Mesenchymal stem cell (in vitro differentiated cells and primary cell): ENCODE data around the gene CARD16.
"Not testable (repeated sequence)": the region's sequence is repeated elsewhere in the genome, so short reads cannot be mapped to it uniquely, and the experiment has no call there.

ENCODE experiments used
- DNase-seq: peaks from one replicate; pipeline ENCODE4 v3.0.0-alpha.2; 2013
- H2AFZ ChIP-seq: one replicate; pipeline ENCODE4 v1.6.1; 2013; ENCODE audit warnings: low read depth, mild to moderate bottlenecking, control low read depth, inconsistent platforms, low read length, moderate library complexity
- H2AK5ac ChIP-seq: 2 replicates; pipeline ENCODE4 v1.6.1; 2013; ENCODE audit warnings: low read length, moderate library complexity, mild to moderate bottlenecking, inconsistent platforms; ENCODE audit not compliant: severe bottlenecking
- H2BK120ac ChIP-seq: one replicate; pipeline ENCODE4 v1.6.1; 2013; ENCODE audit warnings: low read depth, mild to moderate bottlenecking, inconsistent platforms, low read length, moderate library complexity
- H2BK12ac ChIP-seq, 2 experiments: one replicate each; pipeline ENCODE4 v1.6.1; 2013; ENCODE audit warnings: inconsistent platforms in 2 of 2, low read length in 2 of 2, mild to moderate bottlenecking in 2 of 2, moderate library complexity in 2 of 2, control low read depth in 1 of 2
- H2BK15ac ChIP-seq: one replicate; pipeline ENCODE4 v1.6.1; 2013; ENCODE audit warnings: mild to moderate bottlenecking, low read depth, inconsistent platforms; ENCODE audit not compliant: poor library complexity, severe bottlenecking
- H2BK5ac ChIP-seq: 2 replicates; pipeline ENCODE4 v1.6.1; 2013; ENCODE audit warnings: low read depth, mild to moderate bottlenecking, low read length, control low read depth, inconsistent platforms; ENCODE audit not compliant: poor library complexity, severe bottlenecking
- H3K14ac ChIP-seq, 2 experiments: one replicate each; pipeline ENCODE4 v1.6.1; 2013; ENCODE audit warnings: inconsistent platforms in 2 of 2, low read length in 2 of 2, control low read depth in 1 of 2, mild to moderate bottlenecking in 1 of 2, moderate library complexity in 1 of 2
- H3K18ac ChIP-seq, 2 experiments: one replicate each; pipeline ENCODE4 v1.6.1; 2013; ENCODE audit warnings: inconsistent platforms in 2 of 2, low read length in 2 of 2, control low read depth in 1 of 2, low read depth in 1 of 2, mild to moderate bottlenecking in 1 of 2
- H3K23ac ChIP-seq, 2 experiments: one replicate each; pipeline ENCODE4 v1.6.1; 2013; ENCODE audit warnings: inconsistent platforms in 2 of 2, low read length in 2 of 2, mild to moderate bottlenecking in 2 of 2, moderate library complexity in 2 of 2, control low read depth in 1 of 2
- H3K27ac ChIP-seq: 2 replicates; pipeline ENCODE4 v1.5.1; 2013; ENCODE audit warnings: mild to moderate bottlenecking, moderate library complexity, low read length, control low read depth, inconsistent platforms; ENCODE audit not compliant: poor library complexity, severe bottlenecking
- H3K27me3 ChIP-seq, 2 experiments: 2 replicates each; pipeline versions ENCODE4 v1.6.1 to v1.7.0; 2013; ENCODE audit warnings: low read length in 2 of 2, mild to moderate bottlenecking in 2 of 2, moderate library complexity in 2 of 2, control low read depth in 1 of 2, inconsistent platforms in 1 of 2; ENCODE audit not compliant: control insufficient read depth in 1 of 2, insufficient read depth in 1 of 2
- H3K36me3 ChIP-seq, 2 experiments: 2 replicates each; pipeline versions ENCODE4 v1.6.1 to v1.7.0; 2013; ENCODE audit warnings: low read length in 2 of 2, control low read depth in 1 of 2, inconsistent platforms in 1 of 2, low read depth in 1 of 2, mild to moderate bottlenecking in 1 of 2; ENCODE audit not compliant: insufficient read depth in 2 of 2, control insufficient read depth in 1 of 2
- H3K4ac ChIP-seq, 2 experiments: one replicate each; pipeline ENCODE4 v1.6.1; 2013; ENCODE audit warnings: inconsistent platforms in 2 of 2, low read length in 2 of 2, mild to moderate bottlenecking in 2 of 2, moderate library complexity in 2 of 2, control low read depth in 1 of 2, low read depth in 1 of 2
- H3K4me1 ChIP-seq: 2 replicates; pipeline ENCODE4 v1.6.1; 2013; ENCODE audit warnings: low read depth, low read length, control low read depth; ENCODE audit not compliant: control insufficient read depth, insufficient read depth
- H3K4me2 ChIP-seq: 2 replicates; pipeline ENCODE4 v1.6.1; 2013; ENCODE audit warnings: low read length, mild to moderate bottlenecking, inconsistent platforms; ENCODE audit not compliant: poor library complexity, severe bottlenecking
- H3K4me3 ChIP-seq, 2 experiments: 2 replicates each; pipeline versions ENCODE4 v1.5.1 to v1.7.0; 2013; ENCODE audit warnings: low read length in 2 of 2, mild to moderate bottlenecking in 2 of 2, control low read depth in 1 of 2, low read depth in 1 of 2; ENCODE audit not compliant: insufficient read depth in 1 of 2
- H3K79me1 ChIP-seq: replicated peaks from 2 replicates; pipeline ENCODE4 v1.6.1; 2013; ENCODE audit warnings: mild to moderate bottlenecking, control low read depth, low read length, inconsistent platforms; ENCODE audit not compliant: poor library complexity, severe bottlenecking
- H3K9ac ChIP-seq: 2 replicates; pipeline ENCODE4 v1.7.0; 2013; ENCODE audit warnings: mild to moderate bottlenecking, low read length, moderate library complexity
- H3K9me3 ChIP-seq: 2 replicates; pipeline ENCODE4 v1.7.0; 2013; ENCODE audit warnings: mild to moderate bottlenecking, low read length; ENCODE audit not compliant: control insufficient read depth
- H4K8ac ChIP-seq: one replicate; pipeline ENCODE4 v1.6.1; 2013; ENCODE audit warnings: inconsistent platforms, mild to moderate bottlenecking, low read length, moderate library complexity
- H4K91ac ChIP-seq: one replicate; pipeline ENCODE4 v1.6.1; 2013; ENCODE audit warnings: mild to moderate bottlenecking, low read length, inconsistent platforms
- WGBS: methylation state at CpG from one replicate; pipeline ENCODE4 v1.1.7; 2013; ENCODE audit warnings: mixed read lengths; 5-methylcytosine and 5-hydroxymethylcytosine counted together

The CARD16 gene

DNA sequence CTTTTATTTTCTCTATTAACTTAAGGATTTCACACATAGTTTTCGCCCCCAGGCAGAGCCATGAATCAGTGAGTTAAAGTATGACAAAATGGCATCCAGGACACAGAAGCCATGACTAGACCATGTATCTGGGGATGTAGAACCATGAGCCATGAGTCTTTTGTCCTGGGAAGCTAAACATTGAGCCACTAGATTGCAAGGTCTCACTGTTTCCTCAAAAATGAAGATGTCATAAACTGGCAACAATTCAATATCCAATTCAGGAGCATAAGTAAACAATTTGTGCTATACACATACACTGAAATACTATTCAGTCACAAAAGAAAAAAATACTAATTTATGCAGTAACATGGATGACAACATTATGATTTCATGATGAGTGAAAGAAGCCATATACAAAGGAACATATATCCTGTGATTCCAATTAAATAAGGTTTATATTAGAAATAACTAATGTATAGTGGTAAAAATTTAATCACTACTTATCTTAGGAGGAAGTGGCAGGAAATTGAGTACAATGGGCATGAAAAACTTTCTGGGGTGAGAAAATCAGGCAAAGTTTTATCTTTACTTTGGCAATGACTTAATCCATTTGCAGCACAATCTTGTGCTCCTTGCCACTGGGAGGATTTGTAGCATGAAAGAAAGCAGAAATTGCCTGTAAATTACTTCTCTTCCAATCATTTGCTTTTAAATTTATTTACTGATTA, 28.5 kb upstream of the CARD16 start:
- no peak overlapping the region for H3K4me3 ChIP-seq
- H2AFZ ChIP-seq, result no peak overlapping the region
- no peak overlapping the region for H2BK5ac ChIP-seq
- H3K14ac ChIP-seq, result no peak overlapping the region
- H3K23ac ChIP-seq, result no peak overlapping the region
- no peak overlapping the region for H2BK12ac ChIP-seq
- no peak for DNase-seq
- 92% methylated on average over 1 of the region's 1 CpG for WGBS
- H3K18ac ChIP-seq, result no peak overlapping the region
- H3K4ac ChIP-seq, result no peak overlapping the region
- no peak overlapping the region for H3K4me2 ChIP-seq
- H4K8ac ChIP-seq, result no peak overlapping the region
- no peak overlapping the region for H2BK120ac ChIP-seq
- no peak overlapping the region for H2BK15ac ChIP-seq
- H4K91ac ChIP-seq, result no peak overlapping the region
- H3K4me1 ChIP-seq, result no peaks in the 10 kb centered on the region
- no peak overlapping the region for H3K9ac ChIP-seq
- no peak overlapping the region for H3K27ac ChIP-seq
- H3K27me3 ChIP-seq, result no peaks in the 10 kb centered on the region
- H3K9me3 ChIP-seq, result no peaks in the 10 kb centered on the region
- H2AK5ac ChIP-seq, result no peak overlapping the region
- no peaks in the 10 kb centered on the region for H3K36me3 ChIP-seq
- no peaks in the 10 kb centered on the region for H3K79me1 ChIP-seq

DNA sequence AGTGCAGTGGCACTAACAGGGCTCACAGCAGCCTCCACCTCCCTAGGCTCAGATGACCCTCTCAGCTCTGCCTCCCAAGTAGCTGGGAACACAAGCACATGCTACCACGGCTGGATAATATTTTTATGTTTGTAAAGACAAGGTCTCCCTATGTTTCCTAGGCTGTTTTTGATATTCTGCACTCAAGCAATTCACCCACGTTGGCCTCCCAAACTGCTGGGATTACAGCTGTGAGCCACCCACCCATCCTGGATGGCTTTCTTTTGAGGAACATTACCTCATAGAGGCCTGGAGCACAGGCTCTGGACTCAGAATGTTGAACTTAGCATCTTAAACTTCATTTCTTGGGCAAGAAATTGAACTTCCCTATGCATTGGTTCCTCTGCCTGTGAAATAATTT, 26.9 kb upstream of the CARD16 start:
- H3K27me3 ChIP-seq, H4K91ac ChIP-seq, DNase-seq, H3K36me3 ChIP-seq, H2AK5ac ChIP-seq, H3K79me1 ChIP-seq, H2AFZ ChIP-seq, H3K4me3 ChIP-seq, H3K23ac ChIP-seq, H3K14ac ChIP-seq, H3K4me1 ChIP-seq, H3K9ac ChIP-seq, H2BK120ac ChIP-seq, H2BK5ac ChIP-seq, H3K27ac ChIP-seq, H4K8ac ChIP-seq, H3K9me3 ChIP-seq, H3K18ac ChIP-seq, H3K4ac ChIP-seq, H2BK12ac ChIP-seq, H3K4me2 ChIP-seq, H2BK15ac ChIP-seq: not testable (repeated sequence)
- no CpG with 5 or more reads among the region's 2 CpGs for WGBS

DNA sequence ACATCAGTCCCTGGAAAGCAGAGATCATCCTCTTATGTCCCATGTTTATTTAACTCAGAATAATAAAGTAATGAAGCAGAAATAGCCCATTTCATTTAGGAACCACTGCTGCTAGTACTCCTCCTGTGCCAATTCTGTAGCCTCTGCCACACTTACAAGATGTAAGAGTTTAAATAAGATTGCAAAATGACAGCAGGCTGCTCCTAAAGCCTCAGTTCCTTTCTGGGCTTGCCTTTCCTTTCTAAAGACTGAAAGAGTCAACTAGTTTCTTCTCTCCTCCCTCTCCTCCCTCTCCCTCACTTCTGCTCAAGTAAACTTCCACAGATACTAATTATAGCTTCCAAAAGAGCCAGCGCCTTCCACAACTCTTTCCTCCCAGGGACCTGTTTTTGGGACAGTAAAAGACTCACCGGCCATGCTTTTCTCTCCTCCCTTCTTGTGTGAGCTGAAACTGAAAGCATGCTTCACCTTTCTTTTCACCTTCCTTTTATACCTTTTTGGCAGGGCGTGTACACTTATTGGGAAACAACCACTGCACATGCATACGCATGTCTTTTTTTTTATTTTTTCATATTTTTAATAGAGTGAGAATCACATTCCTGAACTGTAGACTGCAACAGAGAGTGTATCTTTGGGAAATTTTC, 26.1 kb upstream of the CARD16 start:
- no peak overlapping the region for H2BK15ac ChIP-seq
- no peak overlapping the region for H4K8ac ChIP-seq
- no peak for DNase-seq
- no peak overlapping the region for H3K4ac ChIP-seq
- H2AFZ ChIP-seq, result no peak overlapping the region
- no peak overlapping the region for H3K4me3 ChIP-seq
- H3K23ac ChIP-seq, result no peak overlapping the region
- H3K27me3 ChIP-seq, result no peaks in the 10 kb centered on the region
- H4K91ac ChIP-seq, result no peak overlapping the region
- no peak overlapping the region for H3K14ac ChIP-seq
- no peak overlapping the region for H2AK5ac ChIP-seq
- H3K18ac ChIP-seq, result no peak overlapping the region
- no peaks in the 10 kb centered on the region for H3K36me3 ChIP-seq
- H3K27ac ChIP-seq, result no peak overlapping the region
- H2BK5ac ChIP-seq, result no peak overlapping the region
- H3K4me2 ChIP-seq, result no peak overlapping the region
- no peak overlapping the region for H2BK12ac ChIP-seq
- no peak overlapping the region for H2BK120ac ChIP-seq
- 75% methylated on average over 2 of the region's 4 CpGs for WGBS
- no peaks in the 10 kb centered on the region for H3K79me1 ChIP-seq
- no peaks in the 10 kb centered on the region for H3K4me1 ChIP-seq
- H3K9me3 ChIP-seq, result no peaks in the 10 kb centered on the region
- H3K9ac ChIP-seq, result no peak overlapping the region

DNA sequence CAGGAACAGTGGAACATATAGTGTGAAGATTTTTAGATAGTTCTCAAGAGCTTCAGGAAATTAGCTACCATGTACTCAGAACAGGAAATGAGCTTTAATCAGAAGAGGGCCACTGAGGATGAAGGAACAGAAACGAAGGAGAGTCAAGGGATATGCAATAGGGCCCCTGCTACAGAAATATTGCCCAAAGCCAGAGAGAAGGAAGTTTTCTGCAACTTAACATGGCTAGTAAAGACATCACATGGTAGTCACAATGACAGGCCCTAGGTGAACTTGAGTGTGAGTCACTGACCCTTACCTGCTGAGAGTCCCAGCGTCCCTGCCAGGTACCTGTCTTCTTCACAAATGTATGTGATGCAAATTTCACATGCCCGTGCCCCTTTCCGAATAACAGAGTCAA, 25.2 kb upstream of the CARD16 start:
- H2BK15ac ChIP-seq, result no peak overlapping the region
- no peak overlapping the region for H3K4me3 ChIP-seq
- no peak for DNase-seq
- H3K36me3 ChIP-seq, result no peaks in the 10 kb centered on the region
- no peak overlapping the region for H2AK5ac ChIP-seq
- no peak overlapping the region for H4K8ac ChIP-seq
- H3K4me2 ChIP-seq, result no peak overlapping the region
- peak overlapping the region in 1 of 2 experiments; percentile 52 for H3K18ac ChIP-seq
- no peak overlapping the region for H2AFZ ChIP-seq
- H3K4ac ChIP-seq, result no peak overlapping the region
- H4K91ac ChIP-seq, result no peak overlapping the region
- no peaks in the 10 kb centered on the region for H3K9me3 ChIP-seq
- H2BK12ac ChIP-seq, result peak overlapping the region in 1 of 2 experiments; percentile 42
- no peak overlapping the region for H2BK5ac ChIP-seq
- no peak overlapping the region for H3K9ac ChIP-seq
- no peaks in the 10 kb centered on the region for H3K27me3 ChIP-seq
- no peak overlapping the region for H3K27ac ChIP-seq
- H3K14ac ChIP-seq, result no peak overlapping the region
- H3K79me1 ChIP-seq, result no peaks in the 10 kb centered on the region
- H2BK120ac ChIP-seq, result no peak overlapping the region
- no peak overlapping the region for H3K23ac ChIP-seq
- no peaks in the 10 kb centered on the region for H3K4me1 ChIP-seq
- WGBS, result 81% methylated on average over 4 of the region's 4 CpGs
